GM10847 (cell line): ENCODE data around the gene IGLL1.

Experiments used
- POLR2A ChIP-seq: IDR thresholded peaks from 2 replicates; pipeline ENCODE4 v1.6.1; 2011; ENCODE audit not compliant: insufficient read length; ENCODE audit errors: extremely low read depth

Gene IGLL1

GRCh38 chr22:23564276-23564675 lies 15.8 kb downstream of the IGLL1 start:
- no peak for TF ChIP-seq POLR2A

GRCh38 chr22:23563111-23563510 lies 17.0 kb downstream of the IGLL1 start:
- no peak for TF ChIP-seq POLR2A

GRCh38 chr22:23562186-23562585 lies 17.9 kb downstream of the IGLL1 start:
- TF ChIP-seq POLR2A = no peak

GRCh38 chr22:23557467-23557866 lies 22.6 kb downstream of the IGLL1 start:
- TF ChIP-seq POLR2A = no peak

- TF ChIP-seq POLR2A = no peak
Measured at GRCh38 chr22:23557036-23557435, 23.1 kb downstream of the IGLL1 start.

GRCh38 chr22:23556026-23556620 lies 24.0 kb downstream of the IGLL1 start:
- no peak for TF ChIP-seq POLR2A

- no peak for TF ChIP-seq POLR2A
Measured at GRCh38 chr22:23555118-23555517, 25.0 kb downstream of the IGLL1 start.

GRCh38 chr22:23553924-23554870 lies 25.9 kb downstream of the IGLL1 start:
- TF ChIP-seq POLR2A = no peak

GRCh38 chr22:23553438-23553837 lies 26.7 kb downstream of the IGLL1 start:
- TF ChIP-seq POLR2A = no peak

- no peak for TF ChIP-seq POLR2A
Measured at GRCh38 chr22:23552573-23552972, 27.5 kb downstream of the IGLL1 start.

GRCh38 chr22:23551385-23551784 lies 28.7 kb downstream of the IGLL1 start:
- no peak for TF ChIP-seq POLR2A

- TF ChIP-seq POLR2A = no peak
Measured at GRCh38 chr22:23550049-23550650, 29.9 kb downstream of the IGLL1 start.

GRCh38 chr22:23549198-23549595 lies 30.9 kb downstream of the IGLL1 start:
- no peak for TF ChIP-seq POLR2A

GRCh38 chr22:23548501-23549197 lies 31.4 kb downstream of the IGLL1 start:
- no peak for TF ChIP-seq POLR2A

- no peak for TF ChIP-seq POLR2A
Measured at GRCh38 chr22:23547818-23548500, 32.1 kb downstream of the IGLL1 start.
